Activated naive CD4-positive, alpha-beta T cell treated with anti-CD3 and anti-CD28 coated beads, Interleukin-2, amount 50 U/mL, for 24 hours (primary cell): ENCODE measurements around the gene USP10.

Source experiments
- H3K27ac Mint-ChIP-seq: one replicate; pipeline ENCODE4 v1.8.0; 2021; ENCODE audit warnings: mild to moderate bottlenecking, mixed read lengths
- H3K27me3 Mint-ChIP-seq: one replicate; pipeline ENCODE4 v1.8.0; 2021; ENCODE audit warnings: mixed read lengths
- H3K36me3 Mint-ChIP-seq: one replicate; pipeline ENCODE4 v1.8.0; 2021; ENCODE audit warnings: mixed read lengths
- H3K4me1 Mint-ChIP-seq: one replicate; pipeline ENCODE4 v1.8.0; 2021; ENCODE audit warnings: mixed read lengths
- H3K4me3 Mint-ChIP-seq: one replicate; pipeline ENCODE4 v1.8.0; 2021; ENCODE audit warnings: mild to moderate bottlenecking, mixed read lengths
- H3K9me3 Mint-ChIP-seq: one replicate; pipeline ENCODE4 v1.8.0; 2021; ENCODE audit warnings: mixed read lengths

The USP10 gene

GRCh38 chr16:84756830-84757229, 57.0 kb downstream of the USP10 start:
- H3K4me1 Mint-ChIP-seq, result peaks cover 88% of the 10 kb centered on the region
- peak overlapping the region; percentile 65 for H3K27ac Mint-ChIP-seq
- no peak overlapping the region for H3K4me3 Mint-ChIP-seq
- H3K27me3 Mint-ChIP-seq, result no peaks in the 10 kb centered on the region
- peaks cover 12% of the 10 kb centered on the region for H3K36me3 Mint-ChIP-seq
- no peaks in the 10 kb centered on the region for H3K9me3 Mint-ChIP-seq

DNA sequence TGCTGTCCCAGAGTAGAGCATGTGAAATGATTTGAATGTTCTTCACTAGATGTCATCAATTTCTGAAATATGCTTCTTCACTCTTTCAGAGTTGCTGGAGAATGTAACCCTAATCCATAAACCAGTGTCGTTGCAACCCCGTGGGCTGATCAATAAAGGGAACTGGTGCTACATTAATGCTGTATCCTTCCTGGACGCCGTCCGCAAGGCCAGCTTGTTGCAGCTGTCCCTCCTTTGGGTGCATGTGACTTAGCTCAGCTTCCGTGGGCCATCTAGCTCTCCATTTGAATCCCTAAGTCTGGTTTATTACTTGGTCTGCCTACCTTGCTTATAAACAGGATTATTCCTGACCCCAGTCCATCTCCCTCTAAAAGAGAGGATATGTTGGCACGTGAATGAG, 58.8 kb downstream of the USP10 start:
- Mint-ChIP-seq H3K9me3 (no peaks in the 10 kb centered on the region), H3K4me1 (peaks cover 73% of the 10 kb centered on the region), H3K27ac (no peak overlapping the region), H3K36me3 (peaks cover 12% of the 10 kb centered on the region), H3K27me3 (no peaks in the 10 kb centered on the region), H3K4me3 (peak overlapping the region; percentile 72)

DNA sequence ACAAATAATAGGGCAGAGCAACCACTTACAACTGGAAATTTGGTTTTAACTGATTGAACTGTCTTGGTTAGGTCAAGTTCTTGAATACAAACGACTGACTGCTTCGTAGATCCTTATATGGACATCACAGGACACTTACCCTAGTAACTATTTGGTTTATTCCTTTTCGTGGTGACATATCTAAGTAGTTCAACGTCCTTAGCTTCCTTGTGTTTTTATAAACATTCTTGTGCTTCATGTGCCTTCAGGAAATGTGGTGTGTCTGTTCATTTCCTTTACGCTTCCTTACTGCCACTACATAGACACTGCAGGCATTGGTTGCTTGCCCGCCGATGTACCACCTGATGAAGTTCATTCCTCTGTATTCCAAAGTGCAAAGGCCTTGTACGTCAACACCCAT, 59.3 kb downstream of the USP10 start:
- H3K27ac Mint-ChIP-seq, result peak overlapping the region; percentile 60
- no peaks in the 10 kb centered on the region for H3K27me3 Mint-ChIP-seq
- peaks cover 72% of the 10 kb centered on the region for H3K4me1 Mint-ChIP-seq
- H3K4me3 Mint-ChIP-seq, result peak overlapping the region; percentile 72
- H3K36me3 Mint-ChIP-seq, result peaks cover 14% of the 10 kb centered on the region
- H3K9me3 Mint-ChIP-seq, result no peaks in the 10 kb centered on the region

DNA sequence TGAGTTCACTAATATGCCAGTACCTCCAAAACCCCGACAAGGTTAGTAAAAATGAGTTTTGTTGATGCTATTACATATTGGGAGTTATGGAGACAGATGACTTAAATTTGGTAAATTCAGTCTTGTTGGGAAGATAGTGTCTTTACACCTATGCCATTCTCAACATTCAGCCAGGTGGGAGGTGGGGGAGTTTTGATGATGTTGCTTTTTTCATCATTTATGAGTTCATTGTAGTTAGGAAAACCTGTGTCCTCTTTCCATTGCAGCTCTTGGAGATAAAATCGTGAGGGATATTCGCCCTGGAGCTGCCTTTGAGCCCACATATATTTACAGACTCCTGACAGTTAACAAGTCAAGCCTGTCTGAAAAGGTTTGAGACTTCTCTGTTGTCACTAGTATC, 60.1 kb downstream of the USP10 start:
- Mint-ChIP-seq H3K27ac (peak overlapping the region; percentile 8), H3K36me3 (peaks cover 14% of the 10 kb centered on the region), H3K4me1 (peaks cover 70% of the 10 kb centered on the region)

GRCh38 chr16:84761448-84762368, 61.9 kb downstream of the USP10 start:
- Mint-ChIP-seq H3K36me3 (peaks cover 19% of the 10 kb centered on the region), H3K27ac (no peak overlapping the region)

More for the DNA sequence above, 60.1 kb downstream of the USP10 start:
- H3K4me3 Mint-ChIP-seq, result no peak overlapping the region
- no peaks in the 10 kb centered on the region for H3K9me3 Mint-ChIP-seq
- H3K27me3 Mint-ChIP-seq, result no peaks in the 10 kb centered on the region

GRCh38 chr16:84763164-84763563, 63.4 kb downstream of the USP10 start:
- no peak overlapping the region for H3K27ac Mint-ChIP-seq
- peaks cover 25% of the 10 kb centered on the region for H3K36me3 Mint-ChIP-seq

More at GRCh38 chr16:84761448-84762368, 61.9 kb downstream of the USP10 start:
- Mint-ChIP-seq H3K27me3 (no peaks in the 10 kb centered on the region), H3K4me3 (no peak overlapping the region), H3K4me1 (peaks cover 71% of the 10 kb centered on the region), H3K9me3 (no peaks in the 10 kb centered on the region)

DNA sequence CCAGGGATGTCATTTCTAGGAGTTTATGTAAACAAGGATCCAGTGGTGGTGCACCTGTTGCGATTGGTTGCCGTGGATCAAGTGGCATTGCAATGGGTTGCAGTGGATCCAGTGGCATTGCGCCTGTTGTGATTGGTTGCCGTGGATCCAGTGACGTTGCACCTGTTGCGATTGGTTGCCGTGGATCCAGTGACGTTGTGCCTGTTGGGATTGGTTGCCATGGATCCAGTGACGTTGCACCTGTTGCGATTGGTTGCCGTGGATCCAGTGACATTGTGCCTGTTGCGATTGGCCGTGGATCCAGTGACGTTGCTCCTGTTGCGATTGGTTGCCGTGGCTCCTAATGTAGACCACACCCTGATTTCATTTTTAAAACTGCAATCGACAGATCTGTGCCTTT, 63.8 kb downstream of the USP10 start:
- H3K4me1 Mint-ChIP-seq, result peaks cover 73% of the 10 kb centered on the region
- peaks cover 28% of the 10 kb centered on the region for H3K36me3 Mint-ChIP-seq
- no peaks in the 10 kb centered on the region for H3K9me3 Mint-ChIP-seq
- no peaks in the 10 kb centered on the region for H3K27me3 Mint-ChIP-seq
- H3K27ac Mint-ChIP-seq, result no peak overlapping the region
- no peak overlapping the region for H3K4me3 Mint-ChIP-seq

More at GRCh38 chr16:84763164-84763563, 63.4 kb downstream of the USP10 start:
- Mint-ChIP-seq H3K4me3 (no peak overlapping the region), H3K9me3 (no peaks in the 10 kb centered on the region), H3K4me1 (peaks cover 73% of the 10 kb centered on the region), H3K27me3 (no peaks in the 10 kb centered on the region)

DNA sequence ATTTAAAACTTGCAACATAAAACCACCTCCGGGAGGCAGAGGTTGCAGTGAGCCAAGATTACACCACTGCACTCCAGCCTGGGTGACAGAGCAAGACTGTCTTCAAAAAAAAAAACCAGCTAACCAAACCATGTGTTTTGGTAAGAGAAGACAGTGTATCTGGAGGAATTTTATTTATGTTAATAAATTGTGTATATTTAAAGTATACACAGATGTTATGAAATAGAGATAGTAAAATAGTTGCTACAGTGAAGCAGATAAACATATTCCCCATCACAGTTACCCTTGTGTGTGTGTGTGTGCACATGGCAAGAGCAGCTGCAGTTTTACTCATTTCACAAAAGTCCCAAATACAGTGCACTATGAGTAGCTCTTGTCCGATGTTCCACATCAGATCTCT, 65.2 kb downstream of the USP10 start:
- Mint-ChIP-seq H3K36me3 (peaks cover 35% of the 10 kb centered on the region), H3K4me3 (peak overlapping the region; percentile 33), H3K27ac (peak overlapping the region; percentile 8), H3K4me1 (peaks cover 68% of the 10 kb centered on the region), H3K27me3 (no peaks in the 10 kb centered on the region), H3K9me3 (no peaks in the 10 kb centered on the region)

GRCh38 chr16:84765616-84766580, 66.1 kb downstream of the USP10 start:
- H3K9me3 Mint-ChIP-seq, result no peaks in the 10 kb centered on the region
- peaks cover 31% of the 10 kb centered on the region for H3K36me3 Mint-ChIP-seq
- no peaks in the 10 kb centered on the region for H3K27me3 Mint-ChIP-seq
- H3K27ac Mint-ChIP-seq, result peak overlapping the region; percentile 53
- peak overlapping the region; percentile 69 for H3K4me3 Mint-ChIP-seq
- peaks cover 59% of the 10 kb centered on the region for H3K4me1 Mint-ChIP-seq

GRCh38 chr16:84766978-84767773, 67.4 kb downstream of the USP10 start:
- Mint-ChIP-seq H3K36me3 (peaks cover 27% of the 10 kb centered on the region), H3K27ac (peak overlapping the region; percentile 86), H3K27me3 (no peaks in the 10 kb centered on the region), H3K9me3 (no peaks in the 10 kb centered on the region), H3K4me1 (peaks cover 56% of the 10 kb centered on the region), H3K4me3 (peak overlapping the region; percentile 66)

- Mint-ChIP-seq H3K4me3 (peak overlapping the region; percentile 71), H3K4me1 (peaks cover 56% of the 10 kb centered on the region), H3K9me3 (no peaks in the 10 kb centered on the region), H3K36me3 (peaks cover 27% of the 10 kb centered on the region), H3K27me3 (no peaks in the 10 kb centered on the region), H3K27ac (peak overlapping the region; percentile 41)
Measured at GRCh38 chr16:84768061-84768807, 68.4 kb downstream of the USP10 start.

GRCh38 chr16:84768808-84769197, 69.0 kb downstream of the USP10 start:
- no peaks in the 10 kb centered on the region for H3K9me3 Mint-ChIP-seq
- H3K36me3 Mint-ChIP-seq, result peaks cover 27% of the 10 kb centered on the region
- peaks cover 54% of the 10 kb centered on the region for H3K4me1 Mint-ChIP-seq
- H3K4me3 Mint-ChIP-seq, result peak overlapping the region; percentile 30
- H3K27me3 Mint-ChIP-seq, result no peaks in the 10 kb centered on the region
- peak overlapping the region; percentile 66 for H3K27ac Mint-ChIP-seq

- H3K4me1 Mint-ChIP-seq, result peaks cover 51% of the 10 kb centered on the region
- peaks cover 25% of the 10 kb centered on the region for H3K36me3 Mint-ChIP-seq
- H3K4me3 Mint-ChIP-seq, result peak overlapping the region; percentile 30
- no peaks in the 10 kb centered on the region for H3K27me3 Mint-ChIP-seq
- H3K9me3 Mint-ChIP-seq, result no peaks in the 10 kb centered on the region
- H3K27ac Mint-ChIP-seq, result peak overlapping the region; percentile 7
Measured at GRCh38 chr16:84769416-84769815, 69.6 kb downstream of the USP10 start.

GRCh38 chr16:84773312-84773711, 73.5 kb downstream of the USP10 start:
- Mint-ChIP-seq H3K4me3 (no peak overlapping the region), H3K27ac (no peak overlapping the region), H3K36me3 (peaks cover 17% of the 10 kb centered on the region), H3K9me3 (no peaks in the 10 kb centered on the region), H3K4me1 (peaks cover 12% of the 10 kb centered on the region), H3K27me3 (no peaks in the 10 kb centered on the region)
